GM12878 (cell line): ENCODE measurements around the gene C12orf60. TPM values are rescaled to one million over a fixed set of nuclear protein-coding genes. Genes with fewer than 3 reads are reported as not detected.

Source experiments
- ATAC-seq: fragments of 200-7000 bp; cut with Tn5 transposase; 3 replicates; pipeline ENCODE4 v1.9.1; 2020; ENCODE audit warnings: mild to moderate bottlenecking, moderate library complexity
- BruUV-seq: library from RNA; stranded (reverse); fragments of 400-500 nt; replicated peaks from 2 replicates; lab custom pipeline; 2021; lab: Mats Ljungman, UMichigan
- CTCF ChIA-PET: fragments of 300-600 bp; sonication (Branson Sonifier 250); formaldehyde crosslinking; extraction: SDS; loops from one replicate; lab custom pipeline; 2021; ENCODE audit warnings: inconsistent platforms; lab: Yijun Ruan, JAX
- POLR2A ChIA-PET: fragments of 350-600 bp; formaldehyde crosslinking; extraction: SDS; loops from one replicate; lab custom pipeline; 2021; ENCODE audit warnings: inconsistent platforms; lab: Charles Lee
- RAD21 ChIA-PET: fragments of 300-600 bp; sonication (Branson Sonifier 250); formaldehyde crosslinking; loops from one replicate; lab custom pipeline; 2023; ENCODE audit warnings: antibody characterized with exemption; ENCODE audit not compliant: unreplicated experiment; lab: Charles Lee
- SMC1A ChIA-PET: fragments of 300-600 bp; sonication (Branson Sonifier 250); formaldehyde crosslinking; loops from one replicate; lab custom pipeline; 2023; ENCODE audit not compliant: unreplicated experiment, uncharacterized antibody; lab: Charles Lee
- DNase-seq: peaks from one replicate; pipeline ENCODE4 v3.0.0-alpha.2; 2011; ENCODE audit warnings: low read depth, low spot score
- FAIRE-seq: peaks from 3 replicates; lab custom pipeline; 2011; peaks lifted over from hg19 to GRCh38; lab: Jason Lieb, UNC
- H2AFZ ChIP-seq: 2 replicates; pipeline ENCODE4 v1.6.0; 2011; ENCODE audit warnings: low read depth, low read length, control low read depth; ENCODE audit not compliant: control insufficient read depth
- H3K27ac ChIP-seq: 2 replicates; pipeline ENCODE4 v1.5.1; 2011; ENCODE audit warnings: control low read depth; ENCODE audit not compliant: control insufficient read depth, insufficient read depth
- H3K27me3 ChIP-seq, 2 experiments: replicated peaks in 1 of 2; 2 replicates each; pipeline versions ENCODE4 v1.6.0 to v1.6.1; 2011; ENCODE audit warnings: low read length in 1 of 2; ENCODE audit not compliant: control insufficient read depth in 2 of 2, insufficient read depth in 2 of 2
- H3K36me3 ChIP-seq, 2 experiments: 2 replicates each; pipeline ENCODE4 v1.5.1; 2011; ENCODE audit warnings: low read length in 1 of 2; ENCODE audit not compliant: control insufficient read depth in 2 of 2, insufficient read depth in 2 of 2
- H3K4me1 ChIP-seq: 2 replicates; pipeline ENCODE4 v1.6.1; 2011; ENCODE audit warnings: mild to moderate bottlenecking, low read length, moderate library complexity, mixed read lengths; ENCODE audit not compliant: control insufficient read depth, insufficient read depth
- H3K4me2 ChIP-seq: 2 replicates; pipeline ENCODE4 v1.6.0; 2011; ENCODE audit warnings: control low read depth; ENCODE audit not compliant: control insufficient read depth, insufficient read depth
- H3K4me3 ChIP-seq: fragments of 200-600 bp; sonication (generic); 2 replicates; pipeline ENCODE4 v1.5.1; 2016
- H3K79me2 ChIP-seq: 2 replicates; pipeline ENCODE4 v1.6.0; 2011; ENCODE audit warnings: low read length; ENCODE audit not compliant: control insufficient read depth, insufficient read depth
- H3K9ac ChIP-seq: 2 replicates; pipeline ENCODE4 v1.8.0; 2011; ENCODE audit warnings: low read length, control low read depth, mixed read lengths; ENCODE audit not compliant: control insufficient read depth, insufficient read depth
- H3K9me3 ChIP-seq: replicated peaks from 3 replicates; pipeline ENCODE4 v1.5.1; 2011; ENCODE audit warnings: mild to moderate bottlenecking, low read length; ENCODE audit not compliant: control insufficient read depth, insufficient read depth
- H4K20me1 ChIP-seq: 2 replicates; pipeline ENCODE4 v1.6.0; 2011; ENCODE audit not compliant: control insufficient read depth, insufficient read depth
- ATF3 ChIP-seq: IDR thresholded peaks from 2 replicates; pipeline ENCODE4 v1.6.1; 2011; ENCODE audit warnings: low read depth, mild to moderate bottlenecking, low read length, moderate library complexity, borderline replicate concordance; ENCODE audit errors: extremely low read depth
- ATF7 ChIP-seq: fragments of 450-650 bp; IDR thresholded peaks from 2 replicates; pipeline ENCODE4 v1.6.1; 2016; ENCODE audit warnings: low read depth, mild to moderate bottlenecking
- FOXM1 ChIP-seq: IDR thresholded peaks from 2 replicates; pipeline ENCODE4 v1.6.1; 2012; ENCODE audit warnings: low read depth, mild to moderate bottlenecking, inconsistent platforms, low read length, moderate library complexity
- JUND ChIP-seq: IDR thresholded peaks from 2 replicates; pipeline ENCODE4 v1.6.1; 2012; ENCODE audit warnings: low read depth, mild to moderate bottlenecking, low read length, improper control_type of control experiment, moderate library complexity
- MTA2 ChIP-seq: fragments of 450-650 bp; IDR thresholded peaks from 2 replicates; pipeline ENCODE4 v1.6.1; 2016; ENCODE audit warnings: low read depth, mild to moderate bottlenecking, moderate library complexity
- POU2F2 ChIP-seq: IDR thresholded peaks from 3 replicates; pipeline ENCODE4 v1.6.1; 2011; ENCODE audit warnings: low read depth, mild to moderate bottlenecking, low read length, borderline replicate concordance
- REST ChIP-seq: IDR thresholded peaks from 2 replicates; pipeline ENCODE4 v1.6.1; 2012; ENCODE audit warnings: mild to moderate bottlenecking, low read depth, low read length
- SIN3A ChIP-seq: IDR thresholded peaks from 2 replicates; pipeline ENCODE4 v1.6.1; 2012; ENCODE audit warnings: low read depth, low read length, improper control_type of control experiment
- SMAD5 ChIP-seq: IDR thresholded peaks from 2 replicates; pipeline ENCODE4 v1.6.1; 2016; ENCODE audit warnings: antibody characterized with exemption, low read depth
- SRF ChIP-seq, 2 experiments: IDR thresholded peaks; 2 replicates each; pipeline ENCODE4 v1.6.1; 2011; ENCODE audit warnings: low read depth in 2 of 2, low read length in 2 of 2, mild to moderate bottlenecking in 1 of 2, moderate library complexity in 1 of 2
- WGBS: methylation state at CpG from one replicate; pipeline ENCODE4 v1.1.6; 2016; ENCODE audit warnings: low lambda C conversion rate; ENCODE audit not compliant: insufficient replicate concordance, insufficient coverage; ENCODE audit errors: missing lambda C conversion rate; 5-methylcytosine and 5-hydroxymethylcytosine counted together
- in situ Hi-C: fragments of 300-500 bp; cut with MboI; formaldehyde crosslinking; loops from 9 replicates; pipeline ENCODE4 v1.14.3; 2018; ENCODE audit warnings: mixed read lengths
- intact Hi-C: fragments of 100-400 bp; cut with micrococcal nuclease; formaldehyde crosslinking; loops from one replicate; pipeline ENCODE4 v1.14.2; 2022; ENCODE audit not compliant: unreplicated experiment
- polyA plus RNA-seq, 11 experiments: library from polyadenylated mRNA; depleted of rRNA in 4 of 11; unstranded in 6 of 11; stranded (reverse) in 5 of 11; fragments of >200 nt; fragmentation: Nextera tagmentation in 4 of 11; fragmentation: Illumina TruSeq in 1 of 11; extraction: Ambion mirVana in 4 of 11; extraction: Trizol in 1 of 11; gene quantifications; 1 replicate in 1 of 11; 2 replicates in 10 of 11; pipeline versions ENCODE4 v1.2.1 to v1.2.3, GENCODE V29; 2011 to 2016; ENCODE audit warnings: inconsistent platforms in 2 of 11, missing spikeins in 2 of 11, low read depth in 1 of 11
- total RNA-seq, 4 experiments: library from RNA; depleted of rRNA in 3 of 4; stranded (reverse); fragments of >200 nt in 3 of 4; fragmentation: Illumina TruSeq in 1 of 4; extraction: Trizol in 1 of 4; gene quantifications; 2 replicates each; pipeline versions ENCODE4 v1.2.1 to v1.2.3, GENCODE V29; 2013 to 2021
- TF ChIP-seq, protein P1 (sequence below): fragments of 450-650 bp; IDR thresholded peaks from 2 replicates; pipeline ENCODE4 v1.6.1; 2017; ENCODE audit warnings: mild to moderate bottlenecking, moderate library complexity
- TF ChIP-seq, protein P2 (sequence below): fragments of 450-650 bp; formaldehyde crosslinking; IDR thresholded peaks from 2 replicates; pipeline ENCODE4 v1.5.0; 2022; ENCODE audit warnings: mild to moderate bottlenecking, missing genetic modification characterization

C12orf60 gene
- total and polyA plus RNA-seq, 10 of the 15 experiments (the other 5 are each of a cell fraction or from before 2014, with no cell fraction given) = 1.8 to 7.2 (median 3.2) TPM

DNA sequence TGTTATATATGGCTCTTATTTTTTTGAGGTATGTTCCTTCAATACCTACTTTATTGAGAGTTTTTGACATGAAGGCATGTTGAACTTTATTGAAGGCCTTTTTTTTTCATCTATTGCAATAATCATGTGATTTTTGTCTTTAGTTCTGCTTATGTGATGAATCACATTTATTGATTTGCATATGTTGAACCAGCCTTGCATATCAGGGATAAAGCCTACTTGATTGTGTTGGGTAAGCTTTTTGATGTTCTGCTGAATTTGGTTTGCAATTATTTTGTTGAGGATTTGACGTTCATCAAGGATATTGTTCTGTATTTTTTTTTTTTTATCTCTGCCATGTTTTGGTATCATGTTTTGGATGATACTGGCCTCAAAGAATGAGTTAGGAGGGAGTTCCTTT is 55.0 kb downstream of the C12orf60 start:
- Histone ChIP-seq H3K27ac (no peak overlapping the region), H3K79me2 (no peaks in the 10 kb centered on the region), H3K4me1 (no peaks in the 10 kb centered on the region), H4K20me1 (no peaks in the 10 kb centered on the region), H2AFZ (no peak overlapping the region), H3K4me2 (no peak overlapping the region), H3K27me3 (no peaks in the 10 kb centered on the region), H3K4me3 (no peak overlapping the region), H3K36me3 (no peaks in the 10 kb centered on the region), H3K9me3 (peaks cover 2% of the 10 kb centered on the region; the same call in 1 of the 3 replicates), H3K9ac (no peak overlapping the region)
- DNase-seq = no peak
- SMC1A ChIA-PET = interaction anchor here (1.1 kb wide), 1 partner anchor 136 kb away, joined by 4 read pairs; no protein-coding TSS in a partner anchor
- TF ChIP-seq REST = no peak
- TF ChIP-seq ATF7 = no peak
- no peak for TF ChIP-seq ATF3
- no peak for TF ChIP-seq SRF (IDR thresholded peaks at IDR 0.05; ENCODE audit: low read depth in 2 of 2, low read length in 2 of 2)
- TF ChIP-seq SMAD5 = no peak
- no peak for TF ChIP-seq SIN3A
- TF ChIP-seq, protein P1, sequence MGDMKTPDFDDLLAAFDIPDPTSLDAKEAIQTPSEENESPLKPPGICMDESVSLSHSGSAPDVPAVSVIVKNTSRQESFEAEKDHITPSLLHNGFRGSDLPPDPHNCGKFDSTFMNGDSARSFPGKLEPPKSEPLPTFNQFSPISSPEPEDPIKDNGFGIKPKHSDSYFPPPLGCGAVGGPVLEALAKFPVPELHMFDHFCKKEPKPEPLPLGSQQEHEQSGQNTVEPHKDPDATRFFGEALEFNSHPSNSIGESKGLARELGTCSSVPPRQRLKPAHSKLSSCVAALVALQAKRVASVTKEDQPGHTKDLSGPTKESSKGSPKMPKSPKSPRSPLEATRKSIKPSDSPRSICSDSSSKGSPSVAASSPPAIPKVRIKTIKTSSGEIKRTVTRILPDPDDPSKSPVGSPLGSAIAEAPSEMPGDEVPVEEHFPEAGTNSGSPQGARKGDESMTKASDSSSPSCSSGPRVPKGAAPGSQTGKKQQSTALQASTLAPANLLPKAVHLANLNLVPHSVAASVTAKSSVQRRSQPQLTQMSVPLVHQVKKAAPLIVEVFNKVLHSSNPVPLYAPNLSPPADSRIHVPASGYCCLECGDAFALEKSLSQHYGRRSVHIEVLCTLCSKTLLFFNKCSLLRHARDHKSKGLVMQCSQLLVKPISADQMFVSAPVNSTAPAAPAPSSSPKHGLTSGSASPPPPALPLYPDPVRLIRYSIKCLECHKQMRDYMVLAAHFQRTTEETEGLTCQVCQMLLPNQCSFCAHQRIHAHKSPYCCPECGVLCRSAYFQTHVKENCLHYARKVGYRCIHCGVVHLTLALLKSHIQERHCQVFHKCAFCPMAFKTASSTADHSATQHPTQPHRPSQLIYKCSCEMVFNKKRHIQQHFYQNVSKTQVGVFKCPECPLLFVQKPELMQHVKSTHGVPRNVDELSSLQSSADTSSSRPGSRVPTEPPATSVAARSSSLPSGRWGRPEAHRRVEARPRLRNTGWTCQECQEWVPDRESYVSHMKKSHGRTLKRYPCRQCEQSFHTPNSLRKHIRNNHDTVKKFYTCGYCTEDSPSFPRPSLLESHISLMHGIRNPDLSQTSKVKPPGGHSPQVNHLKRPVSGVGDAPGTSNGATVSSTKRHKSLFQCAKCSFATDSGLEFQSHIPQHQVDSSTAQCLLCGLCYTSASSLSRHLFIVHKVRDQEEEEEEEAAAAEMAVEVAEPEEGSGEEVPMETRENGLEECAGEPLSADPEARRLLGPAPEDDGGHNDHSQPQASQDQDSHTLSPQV = no peak
- TF ChIP-seq JUND = no peak
- TF ChIP-seq MTA2 = no peak
- TF ChIP-seq POU2F2 = no peak
- no peak for TF ChIP-seq FOXM1
- TF ChIP-seq, protein P2, sequence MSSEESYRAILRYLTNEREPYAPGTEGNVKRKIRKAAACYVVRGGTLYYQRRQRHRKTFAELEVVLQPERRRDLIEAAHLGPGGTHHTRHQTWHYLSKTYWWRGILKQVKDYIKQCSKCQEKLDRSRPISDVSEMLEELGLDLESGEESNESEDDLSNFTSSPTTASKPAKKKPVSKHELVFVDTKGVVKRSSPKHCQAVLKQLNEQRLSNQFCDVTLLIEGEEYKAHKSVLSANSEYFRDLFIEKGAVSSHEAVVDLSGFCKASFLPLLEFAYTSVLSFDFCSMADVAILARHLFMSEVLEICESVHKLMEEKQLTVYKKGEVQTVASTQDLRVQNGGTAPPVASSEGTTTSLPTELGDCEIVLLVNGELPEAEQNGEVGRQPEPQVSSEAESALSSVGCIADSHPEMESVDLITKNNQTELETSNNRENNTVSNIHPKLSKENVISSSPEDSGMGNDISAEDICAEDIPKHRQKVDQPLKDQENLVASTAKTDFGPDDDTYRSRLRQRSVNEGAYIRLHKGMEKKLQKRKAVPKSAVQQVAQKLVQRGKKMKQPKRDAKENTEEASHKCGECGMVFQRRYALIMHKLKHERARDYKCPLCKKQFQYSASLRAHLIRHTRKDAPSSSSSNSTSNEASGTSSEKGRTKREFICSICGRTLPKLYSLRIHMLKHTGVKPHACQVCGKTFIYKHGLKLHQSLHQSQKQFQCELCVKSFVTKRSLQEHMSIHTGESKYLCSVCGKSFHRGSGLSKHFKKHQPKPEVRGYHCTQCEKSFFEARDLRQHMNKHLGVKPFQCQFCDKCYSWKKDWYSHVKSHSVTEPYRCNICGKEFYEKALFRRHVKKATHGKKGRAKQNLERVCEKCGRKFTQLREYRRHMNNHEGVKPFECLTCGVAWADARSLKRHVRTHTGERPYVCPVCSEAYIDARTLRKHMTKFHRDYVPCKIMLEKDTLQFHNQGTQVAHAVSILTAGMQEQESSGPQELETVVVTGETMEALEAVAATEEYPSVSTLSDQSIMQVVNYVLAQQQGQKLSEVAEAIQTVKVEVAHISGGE (CRISPR knock-in tag) = no peak
- 0% methylated on average over 1 of the region's 1 CpG for WGBS
- RAD21 ChIA-PET = no interaction called here
- CTCF ChIA-PET = interaction anchor here (1.1 to 1.3 kb wide), 2 partner anchors 15 to 18 kb away, joined by 3 read pairs; no protein-coding TSS in a partner anchor
- BruUV-seq = no TSS peak
- in situ Hi-C loops = no loop called here
- no peak for ATAC-seq
- POLR2A ChIA-PET = interaction anchor here (0.6 kb wide), 1 partner anchor 24 kb away, joined by 3 read pairs; no protein-coding TSS in a partner anchor
- no peak for FAIRE-seq
- intact Hi-C loops = no loop called here
